Measurements from ENCODE around the gene EFCAB9.

- TF ChIP-seq CTCF (IDR thresholded peaks at IDR 0.05; ENCODE audit: low read length) (no peak; the same call in 1 of the 2 replicates), EZH2 (optimal IDR thresholded peaks at IDR 0.05; ENCODE audit: low read depth, low read length) (no peak), EZH2phosphoT487 (IDR thresholded peaks at IDR 0.05; ENCODE audit: low read length) (no peak)
Measured at GRCh38 chr5:172187118-172188032, 6.6 kb upstream of the EFCAB9 start.

All from MM.1S (cell line).